Stimulated activated CD4-positive, alpha-beta T cell treated with anti-CD3 and anti-CD28 coated beads, Interleukin-4, amount 100 ng/mL, for 1 hour (primary cell): ENCODE measurements around the gene PRELID1.
"Not testable (repeated sequence)": the region's sequence is repeated elsewhere in the genome, so short reads cannot be mapped to it uniquely, and the experiment has no call there.

Experiments
- DNase-seq: peaks from one replicate; pipeline ENCODE4 v3.0.0-alpha.2; 2020

Gene PRELID1

DNA sequence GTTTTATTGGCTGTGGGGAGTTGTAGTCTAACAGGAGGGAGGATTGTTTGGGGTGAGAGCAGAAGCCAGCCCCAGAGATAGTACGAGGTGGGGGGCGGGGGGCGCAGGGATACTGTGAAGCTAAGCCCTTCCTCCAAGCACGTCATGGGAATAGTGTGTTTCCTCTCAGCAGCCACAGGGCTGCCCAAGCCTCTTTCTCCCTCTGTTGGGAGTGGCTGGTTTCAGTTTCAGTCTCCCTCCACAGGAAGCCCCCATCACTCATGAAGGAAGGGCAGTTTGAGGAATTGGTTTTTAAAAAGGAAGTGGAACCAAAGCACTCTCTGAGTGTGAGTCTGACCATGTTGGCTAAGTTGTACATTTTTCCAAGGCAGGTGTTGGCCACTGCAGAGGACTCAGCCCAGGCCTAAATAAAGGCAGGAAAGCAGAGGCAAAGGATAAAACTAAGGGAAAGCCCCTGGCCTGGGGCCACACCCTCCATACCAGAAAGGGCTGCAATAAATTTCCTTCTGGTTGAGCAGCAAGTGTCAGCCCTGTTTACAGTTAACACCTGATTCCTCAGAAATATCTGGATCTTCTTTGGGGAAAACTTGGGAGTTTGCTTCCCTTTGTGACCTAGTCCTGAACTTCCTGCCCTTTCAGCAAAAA is 3.2 kb upstream of the PRELID1 start:
- no peak for DNase-seq

DNA sequence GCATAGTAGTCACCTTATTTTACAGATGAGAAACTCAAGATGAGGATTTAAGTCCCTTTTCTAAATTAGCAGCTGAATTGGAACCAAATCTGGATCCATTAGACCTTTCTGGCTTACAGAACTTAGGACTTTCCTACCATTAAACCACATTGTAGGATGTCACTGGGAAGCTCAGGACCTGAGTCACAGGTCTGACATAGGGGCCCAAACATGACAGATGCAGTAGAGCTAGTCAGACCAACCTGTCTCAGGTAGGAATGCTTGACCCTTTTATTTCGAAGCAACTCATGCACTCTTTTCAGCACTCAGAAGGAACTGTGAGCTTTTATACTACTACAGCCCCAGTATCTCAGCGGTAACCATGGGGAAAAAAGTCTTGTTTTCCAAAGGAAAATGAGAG is 2.6 kb upstream of the PRELID1 start:
- DNase-seq, result no peak

DNA sequence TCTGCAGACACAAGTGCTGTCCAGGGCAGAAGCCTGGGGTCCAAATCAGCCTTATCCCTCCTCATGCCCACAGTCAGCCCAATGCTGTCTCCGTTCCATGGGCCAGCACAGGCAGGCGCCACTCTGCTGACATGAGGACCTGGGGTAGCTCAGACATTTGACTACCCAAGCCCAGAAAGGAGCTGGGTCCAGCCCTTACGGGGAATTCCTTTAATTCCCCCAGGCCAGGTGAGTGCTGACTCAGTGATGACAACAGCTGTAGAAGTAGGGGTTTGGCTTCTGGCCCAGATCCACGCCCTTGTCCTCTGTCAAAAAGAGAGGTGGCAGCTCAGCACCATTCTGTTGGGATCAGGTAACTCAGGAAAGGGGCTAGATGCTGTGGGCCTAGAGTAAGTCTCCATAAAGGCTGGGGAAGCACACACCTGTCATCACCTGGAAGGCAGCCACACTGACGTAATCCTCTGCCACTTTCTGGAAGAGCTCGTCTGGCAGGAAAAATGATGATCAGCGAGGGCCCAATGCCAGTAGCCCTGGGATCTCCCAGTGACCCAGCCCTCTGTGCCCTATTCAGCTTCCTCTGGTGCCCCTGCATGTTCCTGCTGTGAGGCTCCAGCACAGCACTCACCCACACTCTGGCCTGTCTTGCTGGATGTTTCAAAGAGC is 2.0 kb upstream of the PRELID1 start:
- no peak for DNase-seq

DNA sequence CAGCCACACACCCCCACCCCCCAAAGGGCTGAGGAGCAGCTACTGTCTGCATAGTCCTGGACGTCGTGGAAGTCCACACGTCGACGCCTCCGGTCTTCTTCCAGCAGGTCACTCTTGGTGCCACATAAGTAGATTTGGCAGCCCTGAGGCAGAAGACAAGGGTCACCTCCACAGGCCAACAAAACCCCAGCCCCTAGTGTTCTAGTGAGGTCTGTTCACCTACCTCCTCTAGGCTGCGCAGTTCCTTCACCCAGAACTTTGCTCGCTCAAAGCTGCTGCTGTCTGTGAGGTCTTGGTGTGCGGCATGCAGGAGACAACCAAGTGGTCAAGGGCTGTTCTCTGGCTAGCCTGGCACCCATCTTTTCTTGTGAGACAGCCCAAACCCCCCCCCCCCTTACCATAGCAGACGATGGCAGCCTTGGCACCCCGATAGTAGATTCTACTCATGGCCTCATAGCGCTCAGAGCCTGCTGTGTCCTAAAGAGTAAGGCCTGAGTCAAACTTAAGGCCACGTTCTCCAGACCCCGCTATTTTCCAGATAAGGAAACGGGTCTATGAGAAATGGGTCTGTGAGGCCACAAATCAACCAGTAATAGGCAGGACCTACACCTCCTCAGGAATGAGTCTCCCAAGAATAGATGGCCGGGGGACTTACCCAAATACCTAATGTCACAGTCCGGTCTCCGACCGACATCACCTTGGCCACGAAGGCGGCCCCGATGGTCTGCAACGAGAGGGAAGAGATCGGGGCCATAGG is 1.1 kb upstream of the PRELID1 start:
- DNase-seq, result no peak

DNA sequence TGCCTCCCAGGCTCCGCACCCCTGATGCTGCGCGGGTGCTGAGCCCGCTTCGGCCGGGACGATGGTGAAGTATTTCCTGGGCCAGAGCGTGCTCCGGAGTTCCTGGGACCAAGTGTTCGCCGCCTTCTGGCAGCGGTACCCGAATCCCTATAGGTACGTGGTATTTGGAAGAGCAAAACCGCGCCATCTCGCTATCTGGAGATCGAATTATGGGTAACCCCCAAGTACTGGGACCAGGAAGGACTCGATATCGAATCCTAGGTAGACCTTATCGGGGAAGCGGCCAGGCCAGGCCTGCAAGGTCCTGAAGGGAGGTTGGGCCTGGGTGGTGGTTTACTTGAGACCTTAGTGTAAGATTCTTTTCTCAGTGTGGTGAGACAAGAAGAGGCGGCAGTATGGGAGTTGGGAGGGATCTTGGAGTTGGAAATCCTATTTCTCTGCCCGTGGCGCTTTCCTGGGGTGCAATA is 359 bp downstream of the PRELID1 start:
- DNase-seq, result no peak

DNA sequence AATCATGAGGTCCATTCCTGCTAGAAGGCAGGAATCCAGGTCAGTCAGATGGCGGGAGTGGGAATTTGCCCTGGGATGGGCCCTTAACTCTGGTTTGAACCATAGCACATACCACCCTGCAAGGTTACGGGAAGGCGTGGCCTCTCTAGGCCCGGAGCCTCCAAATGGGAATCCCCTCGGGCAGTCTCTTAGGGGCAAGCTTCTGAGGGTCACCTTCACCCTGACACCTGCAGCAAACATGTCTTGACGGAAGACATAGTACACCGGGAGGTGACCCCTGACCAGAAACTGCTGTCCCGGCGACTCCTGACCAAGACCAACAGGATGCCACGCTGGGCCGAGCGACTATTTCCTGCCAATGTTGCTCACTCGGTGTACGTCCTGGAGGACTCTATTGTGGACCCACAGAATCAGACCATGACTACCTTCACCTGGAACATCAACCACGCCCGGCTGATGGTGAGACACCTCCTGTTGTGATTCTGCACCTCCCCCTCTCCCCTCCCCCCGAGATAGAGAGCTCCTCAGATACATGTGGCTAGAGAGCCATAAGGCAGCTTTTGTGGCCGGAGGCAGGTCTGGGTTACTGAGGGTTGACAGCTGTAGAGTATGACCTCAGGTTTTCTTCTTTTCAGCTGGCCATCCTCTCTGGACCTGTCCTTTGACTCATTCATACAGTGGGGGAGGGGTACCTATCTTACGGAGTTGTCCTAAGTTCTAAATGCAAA is 957 bp downstream of the PRELID1 start:
- no peak for DNase-seq

DNA sequence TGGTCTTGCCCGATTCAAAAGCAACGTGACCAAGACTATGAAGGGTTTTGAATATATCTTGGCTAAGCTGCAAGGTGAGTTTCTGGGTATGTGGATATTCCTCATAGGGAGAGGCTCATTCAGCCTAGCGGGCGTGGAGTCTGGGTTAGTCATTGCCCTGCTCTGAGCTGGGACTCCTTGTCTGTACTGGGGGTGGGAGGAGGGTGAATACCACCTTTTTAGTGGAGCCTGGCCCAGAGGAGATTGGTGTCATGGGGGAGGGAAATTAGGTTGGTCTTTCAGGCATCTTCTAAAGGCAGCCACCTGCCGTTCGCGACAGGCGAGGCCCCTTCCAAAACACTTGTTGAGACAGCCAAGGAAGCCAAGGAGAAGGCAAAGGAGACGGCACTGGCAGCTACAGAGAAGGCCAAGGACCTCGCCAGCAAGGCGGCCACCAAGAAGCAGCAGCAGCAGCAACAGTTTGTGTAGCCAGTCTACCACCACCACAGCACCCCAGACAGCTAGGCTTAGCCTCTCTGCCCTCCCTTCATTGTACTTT is 2.6 kb downstream of the PRELID1 start:
- not testable (repeated sequence) for DNase-seq

DNA sequence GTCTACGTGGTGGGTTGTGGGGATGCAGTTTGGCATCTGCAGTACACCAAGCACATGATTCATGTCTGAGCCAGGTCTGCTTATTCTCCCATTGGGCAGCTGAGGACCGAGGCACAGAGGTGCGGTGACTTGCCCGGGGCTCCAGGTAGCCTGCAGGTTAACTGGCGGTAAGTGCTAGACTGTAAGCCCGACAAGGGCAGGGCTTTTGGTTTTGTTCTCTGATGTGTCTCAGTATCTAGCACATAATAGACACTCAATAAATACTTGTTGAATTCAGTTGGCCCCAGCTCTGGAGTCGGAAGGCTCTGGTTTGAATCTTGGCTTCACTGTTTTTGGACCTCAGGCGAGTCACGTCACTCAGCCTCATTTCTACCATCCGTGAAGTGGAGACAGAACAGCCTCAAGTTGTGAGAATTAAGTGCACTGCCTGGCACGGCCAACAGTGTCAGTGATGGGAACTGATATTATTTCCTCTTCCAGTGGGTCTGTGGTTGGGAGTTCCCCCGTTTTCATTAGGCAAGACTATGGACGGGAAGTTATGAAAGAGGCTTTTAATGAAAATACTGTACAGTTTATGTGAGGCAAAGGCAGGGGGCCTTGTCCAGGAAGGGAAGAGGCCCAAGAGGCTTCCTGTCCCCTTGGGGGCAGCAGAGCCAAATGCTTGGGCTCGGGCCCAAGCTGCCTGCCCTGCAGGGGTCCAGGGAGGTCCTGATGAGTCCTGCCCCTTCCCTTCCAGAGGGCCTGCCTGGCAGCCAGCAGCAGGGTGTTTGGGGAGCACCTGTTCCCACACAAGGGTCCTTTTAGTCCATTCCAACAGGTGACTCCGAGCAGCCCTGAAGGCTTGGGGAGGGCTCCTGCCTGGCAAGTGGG is 3.3 kb downstream of the PRELID1 start:
- DNase-seq, result no peak

DNA sequence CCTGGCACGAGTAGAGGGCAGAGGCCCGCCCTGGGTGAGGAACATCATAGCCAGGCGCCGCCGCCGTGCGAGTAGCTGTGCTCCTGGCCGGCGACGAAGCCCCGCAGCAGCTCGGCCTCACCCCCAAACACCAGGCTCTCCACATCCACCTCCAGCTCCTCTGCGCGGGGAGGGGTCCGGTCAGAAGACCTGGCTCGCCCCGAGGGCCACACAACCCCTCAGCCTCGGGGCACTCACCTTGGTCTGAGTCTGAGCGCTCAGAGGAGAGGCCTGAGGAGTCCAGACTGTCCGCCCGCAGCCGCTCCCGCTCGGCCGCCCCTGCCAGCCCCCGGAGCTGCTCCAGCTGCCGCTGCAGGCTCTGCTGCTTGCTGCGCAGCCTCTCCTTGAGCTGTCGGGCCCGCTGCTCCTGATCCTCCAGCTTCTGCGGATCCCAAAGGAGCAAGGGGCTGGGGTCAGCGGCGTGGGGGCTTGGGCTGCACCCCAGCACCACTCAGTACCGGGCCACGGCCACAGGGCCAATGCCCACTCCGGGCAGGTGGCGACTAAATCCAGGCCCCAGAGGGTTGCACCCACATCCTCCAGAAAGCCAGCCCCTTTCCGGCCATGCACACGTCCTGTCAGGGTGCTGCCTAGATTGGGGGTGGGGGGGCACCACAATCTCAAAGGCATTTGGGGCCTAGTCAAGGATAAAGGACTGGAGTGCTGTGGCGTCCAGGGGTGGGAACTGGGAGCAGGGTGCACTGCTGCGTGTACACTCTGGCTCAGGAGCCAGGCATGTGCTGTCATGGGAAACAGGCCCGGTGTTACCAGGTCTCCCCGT is 4.2 kb downstream of the PRELID1 start:
- DNase-seq, result no peak

DNA sequence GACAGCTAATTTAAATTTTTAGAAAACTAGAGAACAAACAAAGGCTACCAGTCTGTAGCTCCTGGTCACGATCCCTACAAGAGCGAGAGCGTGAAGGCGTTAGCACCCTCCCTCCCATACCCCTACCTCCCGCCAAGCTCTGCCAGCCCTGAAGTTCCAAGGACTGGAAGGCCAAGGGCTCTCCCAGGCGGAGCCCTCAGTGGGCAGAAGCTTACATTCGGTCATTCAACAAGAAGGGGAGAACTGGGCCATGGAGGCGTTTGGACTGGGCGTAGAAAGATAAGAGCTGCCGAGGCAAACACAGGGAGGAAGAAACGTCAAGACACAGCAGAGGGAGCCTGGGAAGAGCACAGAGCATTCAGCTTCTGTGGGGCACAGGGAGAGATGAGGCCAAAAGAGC is 5.1 kb downstream of the PRELID1 start:
- no peak for DNase-seq

DNA sequence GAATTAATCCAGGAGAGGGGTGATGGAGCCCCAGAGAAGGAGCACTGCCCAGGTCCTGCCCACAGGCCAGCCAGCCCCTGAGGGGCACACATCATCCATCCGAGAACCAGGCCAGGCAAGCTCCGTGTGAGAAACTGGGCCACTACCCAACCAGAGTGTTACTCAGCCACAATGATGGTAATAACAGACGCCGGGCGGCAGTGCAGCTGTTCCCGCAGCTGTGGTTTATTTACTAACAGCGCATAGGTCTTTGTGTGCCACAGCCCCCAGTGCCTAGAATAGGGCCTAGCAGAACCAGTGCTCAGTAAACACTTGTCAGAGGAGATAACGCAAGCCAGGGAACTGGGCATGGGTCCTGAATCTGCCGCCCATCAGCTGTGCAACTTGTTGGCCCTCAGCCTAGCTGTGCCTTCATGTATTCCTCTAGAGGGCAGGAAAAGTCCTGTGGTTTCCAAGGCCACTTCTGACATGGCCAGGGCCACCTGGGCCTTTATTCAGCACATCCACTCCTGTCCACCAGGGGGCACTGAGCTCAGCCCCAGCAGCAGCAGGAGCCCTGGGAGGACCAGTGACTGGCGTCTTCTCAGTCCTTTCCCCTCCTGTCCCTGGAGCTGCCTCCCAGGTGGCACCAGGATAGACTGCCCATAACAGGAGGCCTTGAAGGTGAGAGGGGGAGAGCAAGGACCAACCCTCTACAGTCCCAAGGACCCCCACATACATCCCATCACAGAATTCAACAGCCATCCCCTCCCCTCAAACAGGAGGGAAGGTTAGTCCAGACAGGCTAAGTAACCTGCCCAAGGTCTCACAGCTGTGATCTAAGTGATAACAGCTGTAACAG is 6.0 kb downstream of the PRELID1 start:
- peak; percentile 70 for DNase-seq

DNA sequence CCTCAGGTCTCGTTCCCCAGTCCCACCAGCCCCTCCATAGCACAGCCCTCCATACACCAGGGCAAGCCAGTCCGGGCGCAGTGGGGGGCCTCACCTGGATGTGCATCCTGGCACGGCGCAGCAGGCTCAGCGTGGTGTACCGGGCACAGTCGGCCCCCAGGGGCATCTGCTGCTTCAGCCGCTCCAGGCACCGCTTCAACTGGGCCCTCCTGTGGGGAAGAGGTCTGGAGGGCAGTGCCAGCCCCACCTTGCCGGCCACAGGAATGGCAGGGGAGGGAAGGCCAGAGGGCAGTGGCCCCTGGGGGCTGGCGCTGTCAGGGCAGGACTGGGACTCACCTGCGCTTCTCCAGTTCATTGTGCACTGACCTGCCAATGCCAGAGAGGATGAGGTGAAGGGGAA is 6.7 kb downstream of the PRELID1 start:
- DNase-seq, result no peak

DNA sequence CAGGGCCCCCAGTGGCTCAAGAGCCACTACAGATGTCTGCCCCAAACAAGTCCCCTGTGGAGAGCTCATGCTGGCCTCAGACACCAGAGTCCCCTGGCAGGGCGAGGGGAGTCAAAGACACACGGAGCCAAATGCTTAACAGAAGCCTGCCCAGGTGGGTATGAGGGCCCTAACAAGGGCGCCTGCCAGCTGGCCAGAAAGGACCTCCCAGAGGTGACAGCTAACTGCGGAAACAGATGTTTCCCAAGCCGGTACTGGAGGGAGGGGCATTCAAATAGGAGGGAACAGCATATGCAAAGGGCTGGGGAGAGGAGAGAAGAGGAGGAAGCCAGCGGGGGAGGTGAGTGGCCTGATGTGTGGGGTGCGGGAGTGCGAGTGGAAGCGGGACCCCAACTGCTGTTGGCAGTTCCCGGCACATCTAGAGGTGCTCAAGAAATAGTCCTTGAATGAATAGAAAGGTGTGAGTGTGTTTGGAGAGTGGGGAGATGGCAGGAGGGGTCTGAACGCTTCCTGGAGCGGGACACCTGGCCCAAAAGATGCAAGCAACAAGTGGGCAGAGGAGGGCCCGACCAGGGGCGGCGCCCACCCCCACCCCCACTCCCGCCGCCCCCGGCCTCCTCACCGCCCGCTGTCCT is 7.3 kb downstream of the PRELID1 start:
- no peak for DNase-seq

DNA sequence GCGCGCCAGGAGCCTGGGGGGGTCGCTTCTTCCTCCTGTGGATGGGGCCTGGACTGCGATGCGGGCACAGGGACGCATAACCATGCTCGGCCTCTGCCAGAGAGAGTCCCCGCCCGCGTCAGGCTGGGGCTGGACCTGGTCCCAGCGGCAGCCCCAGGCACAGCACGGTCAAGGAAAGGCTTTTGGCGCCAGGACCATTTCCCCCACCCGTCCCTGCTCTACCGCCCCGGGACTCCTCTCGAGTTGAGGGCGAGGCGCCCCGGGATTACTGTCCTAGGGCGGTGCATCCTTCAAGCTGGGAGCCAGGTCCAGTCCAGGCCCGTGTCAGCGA is 7.8 kb downstream of the PRELID1 start:
- DNase-seq, result no peak

DNA sequence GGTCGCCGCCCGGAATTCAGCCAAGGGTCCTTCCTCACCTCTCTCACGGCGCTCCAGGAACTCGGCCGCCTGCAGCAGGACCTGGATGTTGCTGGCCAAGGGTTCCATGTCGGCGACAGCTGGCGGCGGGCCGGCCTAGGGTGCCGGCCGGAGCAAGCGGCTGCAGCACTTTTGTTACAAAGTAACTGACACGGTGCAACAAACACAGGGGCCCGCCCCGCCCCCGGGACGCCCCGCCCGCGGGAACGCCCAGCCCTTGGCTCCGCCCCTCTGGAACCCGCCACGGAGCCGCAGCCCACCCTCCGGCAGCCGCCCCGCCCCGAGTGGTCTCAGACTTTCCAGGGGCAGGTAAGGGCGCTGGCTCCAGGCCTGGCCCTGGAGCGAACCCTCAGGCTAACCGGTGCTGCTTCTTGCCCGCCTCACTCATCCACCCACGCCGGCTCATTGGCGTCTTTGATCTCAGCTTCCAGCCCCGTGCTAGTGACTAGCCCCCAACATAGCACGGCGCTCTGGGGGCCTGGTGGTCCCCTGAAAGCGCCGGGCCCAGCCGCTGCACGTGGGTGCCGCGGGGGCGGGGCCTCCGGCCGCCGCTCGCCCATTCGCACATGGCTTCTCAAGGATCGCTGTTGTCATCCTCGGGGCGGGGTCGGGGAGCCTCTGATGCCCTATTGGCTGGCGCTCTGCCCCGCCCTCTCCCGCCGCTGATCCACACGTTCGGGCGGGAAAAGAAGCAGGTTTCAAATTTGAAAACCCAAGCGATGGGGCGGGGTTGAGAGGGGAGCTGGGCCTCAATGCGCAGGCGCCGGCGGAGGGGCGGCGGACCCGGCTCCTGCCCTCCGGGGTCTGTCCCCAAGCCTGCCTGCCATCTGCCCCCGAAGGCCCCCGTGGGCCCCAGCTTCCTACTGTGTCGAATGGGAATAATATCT is 8.4 kb downstream of the PRELID1 start, which contains the start of gene MXD3:
Gene MXD3 (minus strand): TSS at position 176 of the 926 bp plus-strand sequence. CDS start 68 bp downstream, at position 108.
- DNase-seq, result peak; percentile 97

DNA sequence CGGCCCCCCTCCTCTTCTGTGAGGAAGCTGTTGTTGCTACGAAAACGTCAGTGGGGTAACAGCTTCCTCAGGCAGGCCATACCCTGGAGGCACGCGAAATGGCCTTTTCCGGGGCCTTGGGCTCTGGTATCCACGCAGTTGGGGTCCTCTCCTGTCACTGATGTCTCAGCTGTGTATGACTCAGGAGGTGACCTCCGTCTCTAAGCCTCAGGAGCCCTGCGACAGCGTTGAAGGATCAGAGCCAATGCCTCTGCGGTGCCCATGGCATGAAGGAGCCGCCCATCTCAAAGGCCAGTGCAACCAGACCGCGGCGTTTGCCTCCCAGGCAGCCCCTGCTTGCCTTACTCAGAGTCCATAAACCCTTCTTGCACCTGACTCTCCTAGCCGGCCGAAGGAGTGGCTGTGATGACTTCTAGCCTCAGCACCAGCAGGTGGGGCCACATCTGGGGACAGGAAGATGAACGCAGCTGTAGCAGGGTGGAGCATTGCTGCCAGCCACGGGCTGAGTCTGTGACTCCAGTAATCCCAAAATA is 9.1 kb downstream of the PRELID1 start:
- DNase-seq, result no peak

DNA sequence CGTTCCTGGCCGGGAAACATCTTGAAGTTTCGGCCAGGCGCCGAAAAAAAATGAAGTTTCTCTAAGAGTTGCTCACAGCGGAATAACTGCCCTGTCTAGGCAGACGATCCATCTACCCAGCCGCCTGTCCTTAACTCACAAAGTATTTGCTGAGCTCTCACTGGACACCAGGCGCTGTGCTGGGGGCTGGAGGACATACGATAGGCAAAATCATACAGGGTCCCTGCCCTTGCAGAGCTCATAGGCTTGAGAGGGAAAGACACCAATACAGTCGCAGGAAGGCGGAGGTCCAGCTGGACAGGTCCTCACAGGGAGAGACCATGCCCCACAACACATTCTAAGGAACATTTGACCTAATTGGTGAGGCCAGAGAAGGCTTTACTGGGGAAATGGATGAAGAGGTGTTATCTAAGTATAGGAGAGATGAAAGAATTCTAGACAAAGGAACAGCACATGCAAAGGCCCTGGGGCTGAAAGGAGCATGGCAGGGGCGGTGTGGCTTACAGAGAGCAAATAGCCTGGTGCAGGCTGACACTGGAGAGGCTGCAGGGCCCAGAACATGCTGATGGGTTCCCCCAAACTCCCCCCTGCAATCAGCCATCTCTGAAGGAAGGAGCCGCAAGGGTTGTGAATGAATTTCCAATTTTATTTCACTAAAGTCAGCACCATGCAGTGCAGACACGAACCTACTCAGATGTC is 10.1 kb downstream of the PRELID1 start:
- DNase-seq, result no peak
